ENCODE measurements around the gene TBX21.
"Not testable (repeated sequence)": the region's sequence is repeated elsewhere in the genome, so short reads cannot be mapped to it uniquely, and the experiment has no call there.

Gene TBX21

GRCh38 chr17:47762728-47763127 is 29.7 kb downstream of the TBX21 start:
- in situ Hi-C loops (cut with MboI; ENCODE audit: low sequenced_read_pairs), result no loop called here

- in situ Hi-C loops (cut with MboI; ENCODE audit: low sequenced_read_pairs), result no loop called here
These were observed 31.0 kb downstream of the TBX21 start for GRCh38 chr17:47763913-47764582.

DNA sequence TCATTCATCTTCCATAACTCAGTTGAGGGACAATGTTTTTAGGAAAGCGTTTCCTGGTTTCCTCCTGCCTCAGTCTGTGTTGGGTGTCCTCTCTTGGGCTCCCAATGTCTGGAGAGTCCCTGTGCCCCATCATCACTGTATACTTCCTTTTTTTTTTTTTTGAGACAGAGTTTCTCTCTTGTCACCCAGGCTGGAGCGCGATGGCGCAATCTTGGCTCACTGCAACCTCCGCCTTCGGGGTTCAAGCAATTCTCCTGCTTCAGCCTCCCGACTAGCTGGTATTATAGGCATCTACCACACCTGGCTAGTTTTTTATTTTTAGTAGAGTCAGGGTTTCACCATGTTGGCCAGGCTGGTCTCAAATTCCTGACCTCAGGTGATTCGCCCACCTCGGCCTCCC is 40.6 kb downstream of the TBX21 start:
- in situ Hi-C loops (cut with MboI; ENCODE audit: low sequenced_read_pairs), result not testable (repeated sequence)

DNA sequence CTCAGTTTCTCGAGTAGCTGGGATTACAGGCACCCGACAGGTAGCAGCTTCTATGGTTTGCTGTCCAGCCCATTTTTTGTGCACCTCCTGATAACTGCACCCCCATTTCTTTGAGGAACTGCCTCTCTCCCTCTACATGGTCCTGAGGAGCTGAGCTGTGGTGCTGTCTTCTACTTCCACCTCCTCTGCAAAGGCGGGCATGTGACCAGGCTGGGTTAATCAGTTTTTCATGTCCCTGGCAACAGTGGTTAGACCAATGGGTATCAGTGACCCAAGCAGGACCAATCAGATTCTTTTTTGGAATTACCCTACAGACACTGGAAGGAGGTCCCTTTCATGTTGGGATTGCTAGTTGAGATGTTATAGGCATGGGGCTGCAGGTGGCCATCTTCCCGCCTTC is 41.3 kb downstream of the TBX21 start:
- in situ Hi-C loops (cut with MboI; ENCODE audit: low sequenced_read_pairs), result no loop called here

- in situ Hi-C loops (cut with MboI; ENCODE audit: low sequenced_read_pairs), result no loop called here
These were observed 42.0 kb downstream of the TBX21 start for GRCh38 chr17:47774987-47775580.

- in situ Hi-C loops (cut with MboI; ENCODE audit: low sequenced_read_pairs), result no loop called here
These were observed 43.5 kb downstream of the TBX21 start for GRCh38 chr17:47776330-47777197.

- in situ Hi-C loops (cut with MboI; ENCODE audit: low sequenced_read_pairs), result no loop called here
These were observed 45.2 kb downstream of the TBX21 start for GRCh38 chr17:47778184-47778635.

DNA sequence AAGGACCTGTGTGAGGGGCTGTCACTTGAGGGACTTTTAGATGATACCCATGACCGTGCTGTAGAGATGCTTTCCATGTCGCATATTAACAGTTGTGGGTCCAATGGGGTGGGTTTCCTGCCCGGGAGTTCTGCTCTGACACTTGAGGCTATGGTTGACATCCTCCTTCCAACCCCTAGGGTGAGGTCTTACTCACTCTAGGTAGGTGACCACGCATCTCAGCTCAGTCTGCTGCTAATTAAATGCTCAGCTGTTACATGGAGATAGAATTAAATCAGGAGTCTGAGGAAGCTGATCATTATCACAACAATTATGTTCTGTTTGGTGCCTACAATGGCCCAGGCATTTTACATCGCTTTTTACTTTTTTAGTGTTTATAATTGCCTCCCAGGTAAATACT is 48.4 kb downstream of the TBX21 start:
- in situ Hi-C loops (cut with MboI; ENCODE audit: low sequenced_read_pairs), result no loop called here

- in situ Hi-C loops (cut with MboI; ENCODE audit: low sequenced_read_pairs), result no loop called here
These were observed 52.6 kb downstream of the TBX21 start for GRCh38 chr17:47785538-47786123.

- in situ Hi-C loops (cut with MboI; ENCODE audit: low sequenced_read_pairs), result no loop called here
These were observed 56.9 kb downstream of the TBX21 start for GRCh38 chr17:47789611-47790561.

GRCh38 chr17:47791025-47791424 is 58.0 kb downstream of the TBX21 start:
- in situ Hi-C loops (cut with MboI; ENCODE audit: low sequenced_read_pairs), result no loop called here

DNA sequence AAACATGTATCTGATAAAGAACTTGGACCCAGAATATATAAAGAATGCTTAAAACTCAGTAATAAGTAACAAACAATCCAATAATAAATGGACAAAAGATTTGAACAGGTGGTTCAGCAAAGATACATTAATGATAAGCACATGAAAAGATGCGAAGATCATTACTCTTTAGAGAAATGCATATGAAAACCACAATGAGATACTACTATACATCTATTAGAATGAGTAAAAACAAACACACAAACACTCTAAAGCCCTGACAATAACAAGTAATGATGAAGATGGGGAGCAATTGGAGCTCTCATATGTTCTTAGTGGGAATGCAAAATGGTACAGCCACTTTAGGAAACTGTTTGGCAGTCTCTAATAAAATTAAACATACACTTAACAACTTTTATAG is 59.4 kb downstream of the TBX21 start:
- in situ Hi-C loops (cut with MboI; ENCODE audit: low sequenced_read_pairs), result no loop called here

GRCh38 chr17:47792979-47793378 is 59.9 kb downstream of the TBX21 start:
- in situ Hi-C loops (cut with MboI; ENCODE audit: low sequenced_read_pairs), result no loop called here
